Left ventricle myocardium superior (tissue), 1 donor: ENCODE data around the gene PAWR. TPM values are rescaled to one million over a fixed set of nuclear protein-coding genes. Genes with fewer than 3 reads are reported as not detected.
"Not testable (repeated sequence)": the region's sequence is repeated elsewhere in the genome, so short reads cannot be mapped to it uniquely, and the experiment has no call there.

Source experiments
- ATAC-seq: fragments of 200-7000 bp; cut with Tn5 transposase; one replicate; pipeline ENCODE4 v1.9.1; 2020; ENCODE audit warnings: mild to moderate bottlenecking, moderate library complexity
- DNase-seq: peaks from one replicate; pipeline ENCODE4 v3.0.0-alpha.2; 2020
- intact Hi-C: fragments of 100-400 bp; cut with micrococcal nuclease; formaldehyde crosslinking; loops from one replicate; pipeline ENCODE4 v1.11.0; 2022
- total RNA-seq: library from RNA; stranded (reverse); fragmentation: NEBNext Ultra II Directional; extraction: Animal tissue kit (Norgen Biotek cat#: 25700); gene quantifications from one replicate; pipeline ENCODE4 v1.2.1, GENCODE V29; 2021
- donor health status: DM: no; HTN: yes; CAD: no; lungs with severe emphysema.

PAWR gene
- total RNA-seq, 1 donor from 2014 or later, result 17.3 TPM

- ATAC-seq (no peak), DNase-seq (no peak)
- intact Hi-C loops, result no loop called here
Observed at GRCh38 chr12:79615596-79616560, 74.9 kb downstream of the PAWR start.

DNA sequence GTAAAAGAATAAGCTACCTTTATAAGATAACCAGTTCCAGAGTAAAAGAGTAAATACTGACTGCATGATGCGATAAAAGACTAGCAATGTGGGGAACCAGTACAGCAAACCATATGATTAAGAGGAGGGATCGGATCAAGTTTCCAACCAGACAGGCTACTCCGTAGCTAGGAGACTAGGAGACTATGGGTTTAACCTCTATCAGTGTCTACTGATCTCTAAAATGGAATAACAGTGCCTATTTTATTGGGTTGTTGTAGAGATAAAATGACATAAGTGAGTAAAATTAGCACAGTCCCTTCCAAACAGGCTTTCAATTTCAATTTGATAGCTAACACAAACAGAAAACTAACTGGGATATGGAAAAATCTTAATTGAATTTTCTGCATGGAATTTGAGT lies 76.0 kb downstream of the PAWR start:
- ATAC-seq (no peak), DNase-seq (no peak)
- intact Hi-C loops, result no loop called here

- ATAC-seq (no peak), DNase-seq (no peak)
- intact Hi-C loops, result no loop called here
Observed at GRCh38 chr12:79601908-79602307, 88.9 kb downstream of the PAWR start.

GRCh38 chr12:79597910-79598309 lies 92.9 kb downstream of the PAWR start:
- ATAC-seq (no peak), DNase-seq (no peak)
- intact Hi-C loops, result no loop called here

DNA sequence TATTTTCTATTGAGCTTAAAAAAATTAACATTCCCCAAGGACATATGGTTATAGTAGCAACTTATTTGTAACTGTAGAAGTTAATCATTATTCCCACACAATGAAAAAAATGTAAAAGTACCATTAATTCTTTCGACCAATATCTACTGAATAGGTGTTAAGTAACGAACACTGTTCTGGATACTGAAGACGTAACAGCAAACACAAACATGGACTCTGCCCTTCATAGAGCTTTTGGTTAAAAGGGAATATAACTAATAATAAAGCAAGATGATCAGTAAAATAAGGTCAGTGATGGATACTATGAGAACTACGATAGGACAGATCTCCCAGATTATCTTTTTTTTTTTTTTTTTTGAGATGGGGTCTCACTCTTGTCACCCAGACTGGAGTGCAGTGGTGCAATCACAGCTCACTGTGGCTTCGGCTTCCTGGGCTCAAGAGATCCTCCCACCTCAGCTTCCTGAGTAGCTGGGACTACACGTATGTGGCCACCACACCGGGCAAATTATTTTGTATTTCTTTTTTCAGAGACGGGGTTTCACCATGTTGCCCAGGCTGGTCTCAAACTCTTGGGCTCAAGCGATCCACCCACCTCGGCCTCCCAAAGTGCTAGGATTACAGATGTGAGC lies 93.9 kb downstream of the PAWR start:
- ATAC-seq (no peak), DNase-seq (no peak)
- intact Hi-C loops, result no loop called here

GRCh38 chr12:79595273-79595672 lies 95.5 kb downstream of the PAWR start:
- DNase-seq (no peak), ATAC-seq (no peak)
- intact Hi-C loops, result no loop called here

DNA sequence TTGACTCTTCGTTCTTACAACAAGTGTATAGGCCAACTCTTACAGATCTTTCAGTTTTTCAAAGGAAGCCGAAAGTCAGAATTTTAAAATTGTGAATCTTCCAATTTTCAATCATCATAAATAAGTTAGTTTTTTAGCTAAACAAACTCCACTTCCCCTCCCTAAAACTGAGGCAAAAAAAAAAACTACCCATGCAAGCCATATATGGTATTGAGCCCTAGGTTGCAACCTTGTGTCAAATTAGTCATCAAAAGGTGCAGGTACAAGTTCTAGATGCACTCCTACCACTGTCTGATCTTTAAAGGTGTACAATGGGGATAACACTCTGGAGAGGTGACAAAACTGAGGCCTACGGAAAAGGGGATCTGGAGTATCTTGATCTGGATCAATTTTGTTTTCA lies 97.9 kb downstream of the PAWR start:
- DNase-seq (no peak), ATAC-seq (no peak)
- intact Hi-C loops, result no loop called here

GRCh38 chr12:79591988-79592387 lies 98.8 kb downstream of the PAWR start:
- intact Hi-C loops, result no loop called here
- ATAC-seq (no peak), DNase-seq (no peak)

- intact Hi-C loops, result no loop called here
- DNase-seq (no peak), ATAC-seq (no peak)
Observed at GRCh38 chr12:79590751-79591150, 100.0 kb downstream of the PAWR start.

DNA sequence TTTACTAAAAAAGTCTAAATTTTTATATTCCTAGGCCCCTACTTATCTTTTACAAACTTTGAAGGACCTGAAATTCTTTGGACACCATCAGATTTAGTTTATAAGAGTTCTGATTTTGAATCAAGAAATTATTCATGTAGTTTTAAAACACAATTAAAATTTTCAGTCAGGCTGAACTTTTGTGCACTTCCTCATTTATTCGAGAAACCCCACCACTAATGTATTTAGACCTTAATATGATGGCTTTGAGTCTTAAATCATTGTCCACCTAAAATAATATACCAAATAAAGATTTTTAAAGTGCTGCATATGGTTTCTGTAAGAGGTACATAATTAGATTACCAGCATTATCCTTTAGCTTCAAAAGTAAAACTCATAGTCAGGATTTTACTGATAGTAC lies 103.4 kb downstream of the PAWR start:
- intact Hi-C loops, result no loop called here

GRCh38 chr12:79585147-79585546 lies 105.6 kb downstream of the PAWR start:
- DNase-seq (no peak), ATAC-seq (no peak)
- intact Hi-C loops, result no loop called here

More for the DNA sequence above, 103.4 kb downstream of the PAWR start:
- no peak for DNase-seq
- ATAC-seq, result no peak

DNA sequence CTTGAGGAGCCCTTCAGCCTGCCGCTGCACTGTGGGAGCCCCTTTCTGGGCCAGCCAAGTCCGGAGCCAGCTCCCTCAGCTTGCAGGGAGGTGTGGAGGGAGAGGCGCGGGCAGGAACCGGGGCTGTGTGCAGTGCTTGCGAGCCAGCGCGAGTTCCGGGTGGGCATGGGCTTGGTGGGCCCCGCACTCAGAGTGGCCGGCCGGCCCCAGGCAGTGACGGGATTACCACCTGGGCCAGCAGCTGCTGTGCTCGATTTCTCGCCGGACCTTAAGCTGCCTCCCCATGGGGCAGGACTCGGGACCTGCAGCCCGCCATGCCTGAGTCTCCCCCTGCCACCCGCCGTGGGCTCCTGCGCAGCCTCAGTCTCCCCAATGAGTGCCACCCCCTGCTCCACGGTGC lies 116.9 kb downstream of the PAWR start:
- intact Hi-C loops, result no loop called here

GRCh38 chr12:79569679-79570078 lies 121.1 kb downstream of the PAWR start:
- no peak for DNase-seq
- ATAC-seq, result no peak

More for the DNA sequence above, 116.9 kb downstream of the PAWR start:
- ATAC-seq (no peak), DNase-seq (no peak)

DNA sequence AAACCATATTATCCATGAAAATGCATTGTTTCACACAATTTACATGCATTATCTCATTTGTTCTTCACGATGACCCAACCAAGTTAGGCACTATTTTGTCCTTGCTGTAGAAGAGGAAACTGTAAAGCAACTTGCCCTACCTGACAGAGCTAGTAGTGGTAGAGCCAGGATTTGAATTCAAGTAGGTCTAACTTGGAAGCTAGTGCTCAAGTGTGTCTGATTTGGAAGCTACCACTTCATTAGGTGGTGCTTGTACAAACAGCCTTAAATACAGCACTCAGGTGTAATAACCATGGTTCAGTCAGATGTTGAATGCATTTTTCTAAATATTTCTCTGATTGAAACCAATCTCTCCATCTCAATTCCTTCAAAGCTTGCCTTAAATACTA lies 123.6 kb downstream of the PAWR start:
- ATAC-seq (no peak), DNase-seq (no peak)
- intact Hi-C loops, result no loop called here

More at GRCh38 chr12:79569679-79570078, 121.1 kb downstream of the PAWR start:
- intact Hi-C loops, result no loop called here

- intact Hi-C loops, result no loop called here
- ATAC-seq (no peak), DNase-seq (no peak)
Observed at GRCh38 chr12:79566452-79567174, 124.2 kb downstream of the PAWR start.

- intact Hi-C loops, DNase-seq, ATAC-seq: not testable (repeated sequence)
Observed at GRCh38 chr12:79564727-79565350, 125.9 kb downstream of the PAWR start.

GRCh38 chr12:79563021-79563740 lies 127.6 kb downstream of the PAWR start:
- ATAC-seq (no peak), DNase-seq (no peak)
- intact Hi-C loops, result no loop called here

GRCh38 chr12:79561401-79562132 lies 129.2 kb downstream of the PAWR start:
- no peak for DNase-seq
- intact Hi-C loops, result no loop called here
- ATAC-seq, result no peak
